Hepatocyte (in vitro differentiated cells): ENCODE results near the gene DDR1. TPM values are rescaled to one million over a fixed set of nuclear protein-coding genes. Genes with fewer than 3 reads are reported as not detected.
"Not testable (repeated sequence)": the region's sequence is repeated elsewhere in the genome, so short reads cannot be mapped to it uniquely, and the experiment has no call there.

Experiments used
- DNase-seq: peaks from one replicate; pipeline ENCODE4 v3.0.0-alpha.2; 2016; ENCODE audit warnings: low spot score
- H2AFZ ChIP-seq: fragments of 200-600 bp; sonication (generic); 2 replicates; pipeline ENCODE4 v1.6.0; 2016; ENCODE audit warnings: antibody characterized with exemption, mild to moderate bottlenecking
- H3K27ac ChIP-seq: fragments of 200-600 bp; sonication (generic); 2 replicates; pipeline ENCODE4 v1.5.1; 2016; ENCODE audit warnings: mild to moderate bottlenecking
- H3K27me3 ChIP-seq: fragments of 200-600 bp; sonication (generic); 2 replicates; pipeline ENCODE4 v1.6.1; 2016
- H3K36me3 ChIP-seq: fragments of 200-600 bp; sonication (generic); replicated peaks from 2 replicates; pipeline ENCODE4 v1.5.1; 2016; ENCODE audit warnings: low read depth; ENCODE audit not compliant: insufficient read depth
- H3K4me1 ChIP-seq: fragments of 200-600 bp; sonication (generic); 2 replicates; pipeline ENCODE4 v1.5.1; 2016; ENCODE audit warnings: mild to moderate bottlenecking, moderate library complexity; ENCODE audit not compliant: insufficient read depth
- H3K4me2 ChIP-seq: fragments of 200-600 bp; sonication (generic); 2 replicates; pipeline ENCODE4 v1.6.0; 2016
- H3K4me3 ChIP-seq: fragments of 200-600 bp; sonication (generic); 2 replicates; pipeline ENCODE4 v1.5.1; 2016; ENCODE audit warnings: mild to moderate bottlenecking
- H3K79me2 ChIP-seq: fragments of 200-600 bp; sonication (generic); 2 replicates; pipeline ENCODE4 v1.6.0; 2017; ENCODE audit warnings: mild to moderate bottlenecking
- H3K9me2 ChIP-seq: fragments of 200-600 bp; sonication (generic); replicated peaks from 2 replicates; pipeline ENCODE4 v1.6.0; 2017; ENCODE audit warnings: mild to moderate bottlenecking; ENCODE audit not compliant: insufficient read depth
- H3K9me3 ChIP-seq: fragments of 200-600 bp; sonication (generic); 2 replicates; pipeline ENCODE4 v1.5.1; 2016; ENCODE audit warnings: low read depth, mild to moderate bottlenecking
- H4K20me1 ChIP-seq: fragments of 200-600 bp; sonication (generic); 2 replicates; pipeline ENCODE4 v1.6.0; 2016; ENCODE audit warnings: mild to moderate bottlenecking; ENCODE audit not compliant: insufficient read depth, poor library complexity, severe bottlenecking
- EZH2 ChIP-seq: fragments of 200-600 bp; sonication (generic); IDR thresholded peaks from 2 replicates; pipeline ENCODE4 v1.6.1; 2016; ENCODE audit warnings: antibody characterized with exemption, mild to moderate bottlenecking, borderline replicate concordance
- EZH2phosphoT487 ChIP-seq: fragments of 200-600 bp; sonication (generic); IDR thresholded peaks from one replicate; pipeline ENCODE4 v1.6.1; 2018; ENCODE audit warnings: antibody characterized with exemption, mild to moderate bottlenecking, low read depth, moderate library complexity; ENCODE audit not compliant: unreplicated experiment, severe bottlenecking
- WGBS: methylation state at CpG from one replicate; pipeline ENCODE4 v1.1.6; 2016; ENCODE audit warnings: low lambda C conversion rate; ENCODE audit errors: missing lambda C conversion rate; 5-methylcytosine and 5-hydroxymethylcytosine counted together
- polyA plus RNA-seq: library from polyadenylated mRNA; unstranded; fragments of >200 nt; fragmentation: Nextera tagmentation; extraction: Ambion mirVana; gene quantifications from 2 replicates; pipeline ENCODE4 v1.2.1, GENCODE V29; 2016
- total RNA-seq: library from RNA; depleted of rRNA; stranded (reverse); fragments of >200 nt; gene quantifications from 2 replicates; pipeline ENCODE4 v1.2.3, GENCODE V29; 2014
- TF ChIP-seq, protein P1 (sequence below): fragments of 200-600 bp; sonication (generic); IDR thresholded peaks from 2 replicates; pipeline ENCODE4 v1.5.1; 2016; ENCODE audit warnings: antibody characterized with exemption, mild to moderate bottlenecking; ENCODE audit not compliant: poor library complexity

DDR1 gene
- total and polyA plus RNA-seq, 2 experiments from 2014 or later: 94.4 TPM

DNA sequence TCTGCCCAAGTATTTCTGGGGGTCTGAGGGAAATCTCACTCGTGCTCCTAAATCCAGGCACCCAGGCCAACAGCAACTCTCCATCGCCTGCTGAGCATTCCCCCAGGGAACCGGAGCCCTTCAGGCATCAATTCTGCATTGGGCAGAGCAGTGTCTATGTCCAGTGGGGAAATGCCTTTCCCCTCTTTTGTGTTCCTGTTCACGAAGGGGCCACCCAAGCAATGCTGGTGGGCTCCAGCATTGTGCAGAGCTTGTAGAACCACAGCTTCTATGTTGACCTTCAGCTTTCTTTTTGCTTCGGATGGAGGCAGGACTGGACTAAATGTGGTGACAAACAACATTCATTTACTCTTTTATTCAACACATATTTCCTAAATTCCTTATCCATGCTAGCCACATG, 27.2 kb upstream of the DDR1 start:
- Histone ChIP-seq H4K20me1 (no peaks in the 10 kb centered on the region), H3K4me3 (no peak overlapping the region), H3K4me2 (peak overlapping the region; percentile 26), H3K79me2 (no peaks in the 10 kb centered on the region), H3K27ac (no peak overlapping the region), H3K9me3 (no peaks in the 10 kb centered on the region), H3K4me1 (peaks cover 20% of the 10 kb centered on the region), H3K9me2 (no peaks in the 10 kb centered on the region), H3K27me3 (no peaks in the 10 kb centered on the region), H3K36me3 (no peaks in the 10 kb centered on the region), H2AFZ (no peak overlapping the region)
- WGBS: 76% methylated on average over 5 of the region's 5 CpGs
- no peak for TF ChIP-seq EZH2phosphoT487
- DNase-seq: no peak

DNA sequence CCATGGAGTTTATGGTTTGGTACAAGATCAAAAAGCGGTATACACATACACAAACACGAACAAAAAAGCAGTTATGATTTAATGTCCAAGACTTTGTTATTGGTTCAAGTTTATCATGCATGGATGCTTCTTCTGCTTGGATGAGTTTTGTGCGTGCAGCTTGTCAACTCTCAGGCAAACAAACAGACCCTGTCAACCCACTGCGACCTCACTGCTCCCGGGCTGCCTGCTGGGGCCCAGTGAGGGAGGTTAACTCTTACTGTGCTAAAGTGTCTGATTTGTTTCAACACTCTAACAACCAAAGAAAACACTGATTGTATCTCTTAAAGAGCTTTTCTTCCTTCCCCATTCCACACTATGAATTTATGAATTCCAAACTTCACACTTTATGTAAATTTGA, 26.8 kb upstream of the DDR1 start:
- TF ChIP-seq EZH2 (no peak), EZH2phosphoT487 (no peak)
- TF ChIP-seq, protein P1, sequence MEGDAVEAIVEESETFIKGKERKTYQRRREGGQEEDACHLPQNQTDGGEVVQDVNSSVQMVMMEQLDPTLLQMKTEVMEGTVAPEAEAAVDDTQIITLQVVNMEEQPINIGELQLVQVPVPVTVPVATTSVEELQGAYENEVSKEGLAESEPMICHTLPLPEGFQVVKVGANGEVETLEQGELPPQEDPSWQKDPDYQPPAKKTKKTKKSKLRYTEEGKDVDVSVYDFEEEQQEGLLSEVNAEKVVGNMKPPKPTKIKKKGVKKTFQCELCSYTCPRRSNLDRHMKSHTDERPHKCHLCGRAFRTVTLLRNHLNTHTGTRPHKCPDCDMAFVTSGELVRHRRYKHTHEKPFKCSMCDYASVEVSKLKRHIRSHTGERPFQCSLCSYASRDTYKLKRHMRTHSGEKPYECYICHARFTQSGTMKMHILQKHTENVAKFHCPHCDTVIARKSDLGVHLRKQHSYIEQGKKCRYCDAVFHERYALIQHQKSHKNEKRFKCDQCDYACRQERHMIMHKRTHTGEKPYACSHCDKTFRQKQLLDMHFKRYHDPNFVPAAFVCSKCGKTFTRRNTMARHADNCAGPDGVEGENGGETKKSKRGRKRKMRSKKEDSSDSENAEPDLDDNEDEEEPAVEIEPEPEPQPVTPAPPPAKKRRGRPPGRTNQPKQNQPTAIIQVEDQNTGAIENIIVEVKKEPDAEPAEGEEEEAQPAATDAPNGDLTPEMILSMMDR: no peak
- Histone ChIP-seq H3K4me3 (no peak overlapping the region), H4K20me1 (no peaks in the 10 kb centered on the region), H2AFZ (no peak overlapping the region), H3K27ac (no peak overlapping the region), H3K27me3 (no peaks in the 10 kb centered on the region), H3K36me3 (no peaks in the 10 kb centered on the region), H3K9me3 (no peaks in the 10 kb centered on the region), H3K4me2 (peak overlapping the region; percentile 26), H3K4me1 (peaks cover 20% of the 10 kb centered on the region), H3K9me2 (no peaks in the 10 kb centered on the region), H3K79me2 (no peaks in the 10 kb centered on the region)
- no peak for DNase-seq
- 28% methylated on average over 5 of the region's 5 CpGs for WGBS

DNA sequence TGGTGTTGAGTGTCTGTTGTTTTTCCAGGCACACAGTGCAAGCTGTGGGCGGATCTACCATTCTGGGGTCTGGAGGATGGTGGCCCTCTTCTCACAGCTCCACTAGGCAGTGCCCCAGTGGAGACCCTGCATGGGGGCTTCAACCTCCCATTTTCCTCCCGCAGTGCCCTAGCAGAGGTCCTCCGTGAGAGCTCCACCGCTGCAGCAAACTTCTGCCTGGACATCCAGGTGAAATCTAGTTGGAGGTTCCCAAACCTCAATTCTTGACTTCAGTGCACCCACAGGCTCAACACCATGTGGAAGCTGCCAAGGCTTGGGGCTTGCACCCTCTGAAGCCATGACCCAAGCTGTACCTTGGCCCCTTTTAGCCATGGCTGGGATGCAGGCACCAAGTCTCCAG, 24.6 kb upstream of the DDR1 start:
- H3K36me3 ChIP-seq, H3K4me3 ChIP-seq, DNase-seq, H3K4me2 ChIP-seq, H2AFZ ChIP-seq, H4K20me1 ChIP-seq, H3K79me2 ChIP-seq, H3K9me3 ChIP-seq, H3K27ac ChIP-seq, H3K9me2 ChIP-seq, H3K27me3 ChIP-seq: not testable (repeated sequence)
- H3K4me1 ChIP-seq: peaks cover 20% of the 10 kb centered on the region
- WGBS: 100% methylated on average over 4 of the region's 4 CpGs

DNA sequence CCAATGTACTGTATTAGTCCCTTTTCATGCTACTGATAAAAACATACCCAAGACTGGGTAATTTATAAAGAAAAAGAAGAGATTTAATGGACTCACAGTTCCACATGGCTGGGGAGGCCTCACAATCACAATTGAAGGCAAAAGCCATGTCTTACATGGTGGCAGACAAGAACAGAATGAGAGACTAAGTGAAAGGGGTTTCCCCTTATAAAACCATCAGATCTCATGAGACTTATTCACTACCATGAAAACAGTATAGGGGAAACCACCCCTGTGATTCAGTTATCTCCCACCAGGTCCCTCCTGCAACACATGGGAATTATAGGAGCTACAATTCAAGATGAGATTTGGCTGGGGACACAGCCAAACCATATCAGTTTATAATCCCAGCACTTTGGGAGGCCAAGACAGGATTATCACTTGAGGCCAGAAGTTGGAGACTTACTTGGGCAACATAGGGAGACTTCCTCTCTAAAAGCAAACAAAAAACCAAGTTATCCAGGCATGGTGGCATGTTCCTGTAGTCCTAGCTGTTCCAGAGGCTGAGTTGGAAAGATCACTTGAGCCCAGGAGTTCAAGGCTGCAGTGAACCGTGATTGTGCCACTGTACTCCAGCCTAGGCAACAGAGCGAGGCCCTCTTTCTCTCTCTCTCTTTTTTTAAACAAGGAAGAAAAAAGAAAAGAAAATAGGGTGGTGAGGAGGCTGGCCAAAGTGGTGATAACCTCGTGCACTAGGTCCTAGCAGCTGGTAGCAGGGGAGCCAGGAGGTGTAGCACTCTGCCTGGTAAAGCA, 22.9 kb upstream of the DDR1 start:
- H3K9me3 ChIP-seq: no peaks in the 10 kb centered on the region
- no peak for DNase-seq
- H2AFZ ChIP-seq: no peak overlapping the region
- peaks cover 11% of the 10 kb centered on the region for H3K4me1 ChIP-seq
- no peak for TF ChIP-seq EZH2phosphoT487
- TF ChIP-seq EZH2: no peak
- TF ChIP-seq, protein P1: no peak
- no peak overlapping the region for H3K27ac ChIP-seq
- H3K79me2 ChIP-seq: no peaks in the 10 kb centered on the region
- no peak overlapping the region for H3K4me3 ChIP-seq
- no peaks in the 10 kb centered on the region for H3K9me2 ChIP-seq
- no peaks in the 10 kb centered on the region for H4K20me1 ChIP-seq
- H3K4me2 ChIP-seq: no peak overlapping the region
- no peaks in the 10 kb centered on the region for H3K36me3 ChIP-seq
- H3K27me3 ChIP-seq: no peaks in the 10 kb centered on the region
- 59% methylated on average over 3 of the region's 3 CpGs for WGBS
